Esophagus muscularis mucosa (tissue), 4 donors: ENCODE measurements around the gene SLC25A6. TPM values are rescaled to one million over a fixed set of nuclear protein-coding genes. Genes with fewer than 3 reads are reported as not detected.

ENCODE experiments used
- DNase-seq: peaks from one replicate; pipeline ENCODE4 v3.0.0-alpha.2; 2017; ENCODE audit errors: extremely low spot score
- H3K27ac ChIP-seq, 4 donors: fragments of 200-600 bp; sonication (generic); replicated peaks in 1 of 4; 1 replicate in 3 of 4; 2 replicates in 1 of 4; pipeline ENCODE4 v1.5.1; 2016 to 2019; ENCODE audit warnings: mild to moderate bottlenecking in 1 of 4
- H3K27me3 ChIP-seq, 4 donors: fragments of 200-600 bp; sonication (generic); one replicate each; pipeline versions ENCODE4 v1.5.1 to v1.6.0; 2016 to 2019
- H3K36me3 ChIP-seq, 4 donors: fragments of 200-600 bp; sonication (generic); one replicate each; pipeline ENCODE4 v1.5.1; 2016 to 2019
- H3K4me1 ChIP-seq, 4 donors: fragments of 200-600 bp; sonication (generic); one replicate each; pipeline ENCODE4 v1.5.1; 2016 to 2019
- H3K4me3 ChIP-seq, 4 donors: fragments of 200-600 bp; sonication (generic); 1 replicate in 2 of 4; 2 replicates in 2 of 4; pipeline ENCODE4 v1.5.1; 2016 to 2019; ENCODE audit warnings: mild to moderate bottlenecking in 4 of 4, moderate library complexity in 1 of 4
- H3K9me3 ChIP-seq, 4 donors: fragments of 200-600 bp; sonication (generic); 1 replicate in 3 of 4; 2 replicates in 1 of 4; pipeline ENCODE4 v1.5.1; 2016 to 2019
- EP300 ChIP-seq: sonication (generic); formaldehyde crosslinking; IDR thresholded peaks from one replicate; pipeline ENCODE4 v1.6.1; 2017; ENCODE audit warnings: antibody characterized with exemption
- POLR2A ChIP-seq: fragments of 450-650 bp; IDR thresholded peaks from one replicate; pipeline ENCODE4 v1.6.1; 2017; ENCODE audit warnings: antibody characterized with exemption, moderate library complexity, mild to moderate bottlenecking, low read depth
- POLR2AphosphoS5 ChIP-seq, 2 donors: sonication (generic); formaldehyde crosslinking; IDR thresholded peaks; one replicate each; pipeline ENCODE4 v1.6.1; 2017; ENCODE audit warnings: antibody characterized with exemption in 2 of 2
- WGBS: methylation state at CpG from one replicate; pipeline ENCODE4 v1.1.5; 2018; 5-methylcytosine and 5-hydroxymethylcytosine counted together
- intact Hi-C: fragments of 100-400 bp; cut with DNase I; formaldehyde crosslinking; loops from one replicate; pipeline ENCODE4 v1.15.1; 2023
- total RNA-seq, 4 donors: library from RNA; depleted of rRNA; stranded (reverse); fragments of >200 nt; gene quantifications; one replicate each; pipeline versions ENCODE4 v1.1.0 to v1.2.1, GENCODE V29; 2016
- TF ChIP-seq, protein P1 (sequence below), 3 experiments: fragments of 200-600 bp in 2 of 3; fragments of 450-650 bp in 1 of 3; sonication (generic) in 2 of 3; IDR thresholded peaks; one replicate each; pipeline ENCODE4 v1.5.1; 2017 to 2019; ENCODE audit warnings: antibody characterized with exemption in 3 of 3, mild to moderate bottlenecking in 2 of 3, moderate library complexity in 1 of 3

SLC25A6 gene
- total RNA-seq, 4 donors from 2014 or later = 266 to 339 (median 313) TPM

GRCh38 chrX:1361910-1362309 is 30.0 kb downstream of the SLC25A6 start:
- H3K27ac ChIP-seq = no peak overlapping the region
- TF ChIP-seq EP300 (no peak), POLR2A (no peak), POLR2AphosphoS5 (IDR thresholded peaks at IDR 0.05) (no peak)
- TF ChIP-seq, protein P1, sequence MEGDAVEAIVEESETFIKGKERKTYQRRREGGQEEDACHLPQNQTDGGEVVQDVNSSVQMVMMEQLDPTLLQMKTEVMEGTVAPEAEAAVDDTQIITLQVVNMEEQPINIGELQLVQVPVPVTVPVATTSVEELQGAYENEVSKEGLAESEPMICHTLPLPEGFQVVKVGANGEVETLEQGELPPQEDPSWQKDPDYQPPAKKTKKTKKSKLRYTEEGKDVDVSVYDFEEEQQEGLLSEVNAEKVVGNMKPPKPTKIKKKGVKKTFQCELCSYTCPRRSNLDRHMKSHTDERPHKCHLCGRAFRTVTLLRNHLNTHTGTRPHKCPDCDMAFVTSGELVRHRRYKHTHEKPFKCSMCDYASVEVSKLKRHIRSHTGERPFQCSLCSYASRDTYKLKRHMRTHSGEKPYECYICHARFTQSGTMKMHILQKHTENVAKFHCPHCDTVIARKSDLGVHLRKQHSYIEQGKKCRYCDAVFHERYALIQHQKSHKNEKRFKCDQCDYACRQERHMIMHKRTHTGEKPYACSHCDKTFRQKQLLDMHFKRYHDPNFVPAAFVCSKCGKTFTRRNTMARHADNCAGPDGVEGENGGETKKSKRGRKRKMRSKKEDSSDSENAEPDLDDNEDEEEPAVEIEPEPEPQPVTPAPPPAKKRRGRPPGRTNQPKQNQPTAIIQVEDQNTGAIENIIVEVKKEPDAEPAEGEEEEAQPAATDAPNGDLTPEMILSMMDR (IDR thresholded peaks at IDR 0.05) = no peak
- no peaks in the 10 kb centered on the region for H3K4me1 ChIP-seq
- no peaks in the 10 kb centered on the region for H3K27me3 ChIP-seq
- peaks cover 23 to 79% (median 38%) of the 10 kb centered on the region in 4 donors for H3K36me3 ChIP-seq
- intact Hi-C loops = no loop called here
- H3K4me3 ChIP-seq = no peak overlapping the region
- peaks cover 0 to 10% (median 8%) of the 10 kb centered on the region in 4 donors for H3K9me3 ChIP-seq
- DNase-seq = no peak
- WGBS = 84% methylated on average over 2 of the region's 2 CpGs

GRCh38 chrX:1361275-1361674 is 30.6 kb downstream of the SLC25A6 start:
- H3K27ac ChIP-seq = no peak overlapping the region
- intact Hi-C loops = no loop called here
- no peaks in the 10 kb centered on the region for H3K4me1 ChIP-seq
- TF ChIP-seq, protein P1 (IDR thresholded peaks at IDR 0.05) = no peak
- TF ChIP-seq POLR2AphosphoS5 (IDR thresholded peaks at IDR 0.05) = no peak
- no peak for TF ChIP-seq POLR2A
- TF ChIP-seq EP300 = no peak
- peaks cover 23 to 84% (median 38%) of the 10 kb centered on the region in 4 donors for H3K36me3 ChIP-seq
- WGBS = 79% methylated on average over 12 of the region's 12 CpGs
- peaks cover 0 to 10% (median 8%) of the 10 kb centered on the region in 4 donors for H3K9me3 ChIP-seq
- no peak overlapping the region for H3K4me3 ChIP-seq
- DNase-seq = no peak
- no peaks in the 10 kb centered on the region for H3K27me3 ChIP-seq

DNA sequence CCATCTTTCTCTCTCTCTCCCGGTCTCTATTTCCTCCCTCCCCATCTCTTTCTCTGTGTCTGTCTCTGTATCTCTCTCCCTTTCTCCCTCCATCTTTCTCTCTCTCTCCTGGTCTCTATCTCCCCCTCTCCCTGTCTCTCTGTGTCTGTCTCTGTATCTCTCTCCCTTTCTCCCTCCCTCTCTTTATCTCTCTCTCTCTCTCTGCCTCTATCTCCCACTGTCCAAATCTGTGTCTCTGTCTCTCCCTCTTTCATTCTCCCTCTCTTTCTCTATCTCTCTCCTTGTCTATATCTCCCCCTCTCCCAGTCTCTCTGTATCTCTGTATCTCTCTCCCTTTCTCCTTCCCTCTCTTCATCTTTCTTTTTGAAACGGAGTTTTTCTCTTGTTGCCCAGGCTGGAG is 31.7 kb downstream of the SLC25A6 start:
- 77% methylated on average over 2 of the region's 2 CpGs for WGBS
- peaks cover 23 to 90% (median 38%) of the 10 kb centered on the region in 4 donors for H3K36me3 ChIP-seq
- H3K27ac ChIP-seq = no peak overlapping the region
- TF ChIP-seq, protein P1 (IDR thresholded peaks at IDR 0.05) = no peak
- no peak for TF ChIP-seq POLR2AphosphoS5 (IDR thresholded peaks at IDR 0.05)
- TF ChIP-seq EP300 = no peak
- no peak for TF ChIP-seq POLR2A
- intact Hi-C loops = no loop called here
- H3K4me1 ChIP-seq = peaks cover 0 to 4% (median 3%) of the 10 kb centered on the region in 4 donors
- no peak for DNase-seq
- H3K27me3 ChIP-seq = no peaks in the 10 kb centered on the region
- H3K9me3 ChIP-seq = peaks cover 0 to 10% (median 8%) of the 10 kb centered on the region in 4 donors
- no peak overlapping the region for H3K4me3 ChIP-seq

DNA sequence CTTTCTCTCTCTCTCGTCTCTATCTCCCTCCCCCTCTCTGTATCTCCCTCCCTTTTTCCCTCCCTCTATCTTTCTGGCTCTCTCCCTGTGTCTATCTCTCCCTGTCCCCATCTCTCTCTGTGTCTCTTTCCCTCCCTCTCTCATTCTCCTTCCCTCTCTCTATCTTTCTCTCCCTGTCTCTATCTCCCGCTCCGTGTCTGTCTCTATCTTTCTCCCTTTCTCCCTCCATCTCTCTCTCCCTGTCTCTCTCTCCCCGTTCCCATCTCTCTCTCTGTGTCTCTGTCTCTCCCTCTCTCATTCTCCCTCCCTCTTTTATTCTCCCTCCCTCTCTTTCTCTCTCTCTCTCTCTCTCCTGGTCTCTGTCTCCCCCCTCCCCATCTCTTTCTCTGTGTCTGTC is 32.4 kb downstream of the SLC25A6 start:
- no peaks in the 10 kb centered on the region for H3K27me3 ChIP-seq
- 85% methylated on average over 4 of the region's 4 CpGs for WGBS

More for the DNA sequence above, 32.4 kb downstream of the SLC25A6 start:
- intact Hi-C loops = no loop called here
- peaks cover 23 to 84% (median 33%) of the 10 kb centered on the region in 4 donors for H3K36me3 ChIP-seq
- DNase-seq = no peak
- no peak overlapping the region for H3K27ac ChIP-seq
- no peak overlapping the region for H3K4me3 ChIP-seq
- peaks cover 0 to 4% (median 3%) of the 10 kb centered on the region in 4 donors for H3K4me1 ChIP-seq
- H3K9me3 ChIP-seq = peaks cover 0 to 10% (median 8%) of the 10 kb centered on the region in 4 donors
- TF ChIP-seq POLR2A (no peak), EP300 (no peak), POLR2AphosphoS5 (IDR thresholded peaks at IDR 0.05) (no peak)
- TF ChIP-seq, protein P1 (IDR thresholded peaks at IDR 0.05) = no peak
